Measurements from ENCODE around the gene CDH23. TPM values are rescaled to one million over a fixed set of nuclear protein-coding genes. Genes with fewer than 3 reads are reported as not detected.
A peak's percentile ranks its signal among the peaks of the same experiment; 100 is the strongest.

The CDH23 gene
- total and polyA plus RNA-seq, 9 of the 15 experiments (the other 6 are each of a cell fraction or from before 2014, with no cell fraction given) = 0.18 to 1.2 (median 0.47) TPM

DNA sequence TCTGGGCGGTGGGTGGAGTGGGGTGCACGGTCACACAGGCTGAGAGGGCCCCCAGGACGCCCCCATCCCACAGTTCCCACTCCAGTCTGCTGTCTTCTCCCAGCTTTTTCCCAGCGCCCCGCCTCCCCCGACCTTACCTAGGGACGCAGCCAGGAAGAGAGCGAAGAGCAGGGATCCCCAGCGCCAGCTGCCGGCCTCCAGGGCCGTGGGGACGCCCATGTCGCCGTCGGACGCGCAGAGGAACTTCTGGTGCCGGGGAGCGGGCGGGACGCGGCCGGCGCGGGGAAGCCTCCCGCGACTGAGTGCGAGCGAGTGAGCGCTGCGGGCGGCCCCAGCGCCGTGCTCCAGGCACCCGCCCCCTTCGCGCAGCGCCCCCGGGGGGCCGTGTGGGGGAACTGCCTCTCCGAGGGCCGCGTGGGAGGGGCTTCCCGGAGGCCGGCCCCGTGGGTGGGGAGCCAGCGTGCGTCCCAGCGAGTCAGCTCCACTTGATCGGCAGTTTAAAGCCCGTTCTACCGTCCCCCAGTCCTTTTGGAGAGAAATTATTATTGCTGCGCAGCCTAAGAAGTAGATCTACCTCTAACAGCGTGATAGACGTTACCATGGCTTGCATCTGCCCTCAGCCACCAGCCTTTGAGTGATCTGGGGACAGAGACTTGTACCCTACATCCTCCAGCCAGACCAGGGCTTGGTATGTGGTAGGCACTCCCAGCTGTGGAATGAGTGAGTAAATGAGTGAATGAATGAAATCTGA lies 376.7 kb downstream of the CDH23 start, which contains the start of gene VSIR (continued):
- peak; percentile 81; the same call in 1 of the 2 replicates for TF ChIP-seq ATF7 (IDR thresholded peaks at IDR 0.05)
- TF ChIP-seq MAFF (IDR thresholded peaks at IDR 0.05; ENCODE audit: low read length) = no peak
- TF ChIP-seq, protein P1, sequence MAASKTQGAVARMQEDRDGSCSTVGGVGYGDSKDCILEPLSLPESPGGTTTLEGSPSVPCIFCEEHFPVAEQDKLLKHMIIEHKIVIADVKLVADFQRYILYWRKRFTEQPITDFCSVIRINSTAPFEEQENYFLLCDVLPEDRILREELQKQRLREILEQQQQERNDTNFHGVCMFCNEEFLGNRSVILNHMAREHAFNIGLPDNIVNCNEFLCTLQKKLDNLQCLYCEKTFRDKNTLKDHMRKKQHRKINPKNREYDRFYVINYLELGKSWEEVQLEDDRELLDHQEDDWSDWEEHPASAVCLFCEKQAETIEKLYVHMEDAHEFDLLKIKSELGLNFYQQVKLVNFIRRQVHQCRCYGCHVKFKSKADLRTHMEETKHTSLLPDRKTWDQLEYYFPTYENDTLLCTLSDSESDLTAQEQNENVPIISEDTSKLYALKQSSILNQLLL (CRISPR knock-in tag; IDR thresholded peaks at IDR 0.05; ENCODE audit: borderline replicate concordance) = no peak
- TF ChIP-seq PCBP1 (IDR thresholded peaks at IDR 0.05; ENCODE audit: low read depth, low read length, poor library complexity, severe bottlenecking) = peak; percentile 75
- TF ChIP-seq, protein P2, sequence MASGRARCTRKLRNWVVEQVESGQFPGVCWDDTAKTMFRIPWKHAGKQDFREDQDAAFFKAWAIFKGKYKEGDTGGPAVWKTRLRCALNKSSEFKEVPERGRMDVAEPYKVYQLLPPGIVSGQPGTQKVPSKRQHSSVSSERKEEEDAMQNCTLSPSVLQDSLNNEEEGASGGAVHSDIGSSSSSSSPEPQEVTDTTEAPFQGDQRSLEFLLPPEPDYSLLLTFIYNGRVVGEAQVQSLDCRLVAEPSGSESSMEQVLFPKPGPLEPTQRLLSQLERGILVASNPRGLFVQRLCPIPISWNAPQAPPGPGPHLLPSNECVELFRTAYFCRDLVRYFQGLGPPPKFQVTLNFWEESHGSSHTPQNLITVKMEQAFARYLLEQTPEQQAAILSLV (tag; IDR thresholded peaks at IDR 0.05) = no peak
- peak; percentile 94 for TF ChIP-seq CTCFL (IDR thresholded peaks at IDR 0.05; ENCODE audit: borderline replicate concordance, insufficient read depth, low read depth, low read length, poor library complexity, severe bottlenecking)
- TF ChIP-seq THAP12 (CRISPR knock-in tag; IDR thresholded peaks at IDR 0.05) = peak; percentile 91
- TF ChIP-seq SREBF1 (IDR thresholded peaks at IDR 0.05; ENCODE audit: borderline replicate concordance, low read depth, low read length) = no peak
- peak; percentile 66 for TF ChIP-seq JUND (IDR thresholded peaks at IDR 0.05; ENCODE audit: borderline replicate concordance, low read depth, low read length)
- no peak; the same call in 2 of the 3 replicates for TF ChIP-seq JUND (tag; IDR thresholded peaks at IDR 0.05; ENCODE audit: borderline replicate concordance, low read depth, low read length)
- TF ChIP-seq, protein P3, sequence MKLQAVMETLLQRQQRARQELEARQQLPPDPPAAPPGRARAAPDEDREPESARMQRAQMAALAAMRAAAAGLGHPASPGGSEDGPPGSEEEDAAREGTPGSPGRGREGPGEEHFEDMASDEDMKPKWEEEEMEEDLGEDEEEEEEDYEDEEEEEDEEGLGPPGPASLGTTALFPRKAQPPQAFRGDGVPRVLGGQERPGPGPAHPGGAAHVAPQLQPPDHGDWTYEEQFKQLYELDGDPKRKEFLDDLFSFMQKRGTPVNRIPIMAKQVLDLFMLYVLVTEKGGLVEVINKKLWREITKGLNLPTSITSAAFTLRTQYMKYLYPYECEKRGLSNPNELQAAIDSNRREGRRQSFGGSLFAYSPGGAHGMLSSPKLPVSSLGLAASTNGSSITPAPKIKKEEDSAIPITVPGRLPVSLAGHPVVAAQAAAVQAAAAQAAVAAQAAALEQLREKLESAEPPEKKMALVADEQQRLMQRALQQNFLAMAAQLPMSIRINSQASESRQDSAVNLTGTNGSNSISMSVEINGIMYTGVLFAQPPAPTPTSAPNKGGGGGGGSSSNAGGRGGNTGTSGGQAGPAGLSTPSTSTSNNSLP (IDR thresholded peaks at IDR 0.05; ENCODE audit: borderline replicate concordance, low read depth, low read length) = no peak
- TF ChIP-seq FOXA1 (IDR thresholded peaks at IDR 0.05; ENCODE audit: borderline replicate concordance) = no peak
- TF ChIP-seq RAD21 (CRISPR knock-in tag; conservative IDR thresholded peaks at IDR 0.05 in 1 of 2, IDR thresholded peaks at IDR 0.05 in 1 of 2) = peak; percentile 84 to 85
- 0 out of 2 replicates have a peak, but pooled peaks have one; percentile 72 for TF ChIP-seq ZBTB1 (CRISPR knock-in tag; IDR thresholded peaks at IDR 0.05; ENCODE audit: borderline replicate concordance, low read depth)
- TF ChIP-seq BHLHE40 (IDR thresholded peaks at IDR 0.05; ENCODE audit: low read length) = peak; percentile 68
- no peak for TF ChIP-seq ZNF696 (CRISPR knock-in tag; conservative IDR thresholded peaks at IDR 0.05)
- TF ChIP-seq EP300 (IDR thresholded peaks at IDR 0.05; ENCODE audit: low read length) = 0 out of 2 replicates have a peak, but pooled peaks have one; percentile 26
- TF ChIP-seq POLR2AphosphoS2 (IDR thresholded peaks at IDR 0.05; ENCODE audit: low read length) = no peak
